Activated CD8-positive, alpha-beta T cell treated with anti-CD3 and anti-CD28 coated beads for 36 hours (primary cell): ENCODE measurements around the gene CAV1. TPM values are rescaled to one million over a fixed set of nuclear protein-coding genes. Genes with fewer than 3 reads are reported as not detected.
A peak's percentile ranks its signal among the peaks of the same experiment; 100 is the strongest.

Experiments used
- ATAC-seq: fragments of 200-7000 bp; cut with Tn5 transposase; one replicate; pipeline ENCODE4 v1.10.0; 2021; ENCODE audit warnings: mild to moderate bottlenecking, moderate library complexity
- CTCF ChIA-PET: fragments of 350-600 bp; sonication (Branson Sonifier 250); formaldehyde crosslinking; loops from one replicate; lab custom pipeline; 2021; ENCODE audit warnings: antibody characterized with exemption; lab: Charles Lee
- POLR2A ChIA-PET: fragments of 350-600 bp; sonication (Branson Sonifier 250); formaldehyde crosslinking; loops from one replicate; lab custom pipeline; 2021; ENCODE audit warnings: antibody characterized with exemption; lab: Charles Lee
- DNase-seq: peaks from one replicate; pipeline ENCODE4 v3.0.0-alpha.2; 2020
- H3K27ac Mint-ChIP-seq: one replicate; pipeline ENCODE4 v1.8.0; 2021; ENCODE audit warnings: mild to moderate bottlenecking, mixed read lengths
- H3K27me3 Mint-ChIP-seq: one replicate; pipeline ENCODE4 v1.8.0; 2021; ENCODE audit warnings: mixed read lengths
- H3K36me3 Mint-ChIP-seq: one replicate; pipeline ENCODE4 v1.8.0; 2021; ENCODE audit warnings: low read depth, mixed read lengths
- H3K4me1 Mint-ChIP-seq: one replicate; pipeline ENCODE4 v1.8.0; 2021; ENCODE audit warnings: low read depth, mixed read lengths
- H3K4me3 Mint-ChIP-seq: one replicate; pipeline ENCODE4 v1.8.0; 2021; ENCODE audit warnings: mild to moderate bottlenecking, moderate library complexity, mixed read lengths
- H3K9me3 Mint-ChIP-seq: one replicate; pipeline ENCODE4 v1.8.0; 2021; ENCODE audit warnings: mixed read lengths
- CTCF ChIP-seq: fragments of 200-600 bp; IDR thresholded peaks from one replicate; pipeline ENCODE4 v1.8.0; 2022; ENCODE audit warnings: antibody characterized with exemption, mild to moderate bottlenecking
- intact Hi-C: fragments of 100-400 bp; cut with micrococcal nuclease; formaldehyde crosslinking; loops from one replicate; pipeline ENCODE4 v1.10.0; 2022
- total RNA-seq, 2 experiments: library from RNA; stranded (reverse); gene quantifications; one replicate each; pipeline ENCODE4 v1.2.3, GENCODE V29; 2021

CAV1 gene
- total RNA-seq, 2 experiments from 2014 or later = 0.18 to 0.74 TPM

DNA sequence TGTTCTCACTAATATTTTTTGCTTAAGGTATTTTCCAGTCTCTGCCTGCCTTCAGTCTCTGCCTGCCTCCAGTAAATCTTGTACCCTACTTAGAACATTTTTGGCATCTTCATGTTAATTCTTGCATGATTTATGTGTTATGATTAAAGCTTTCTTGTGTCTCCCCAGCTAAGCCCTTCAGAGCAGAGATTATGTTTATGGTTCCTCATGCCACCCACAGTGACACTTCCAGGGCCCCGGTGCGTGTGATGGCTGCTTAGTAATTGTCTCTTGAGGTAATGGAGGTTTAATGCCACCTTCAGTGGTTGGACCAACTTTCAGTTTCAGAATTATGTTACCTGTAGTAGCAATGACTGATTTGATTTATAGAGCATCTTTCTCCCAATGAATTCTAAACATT, 76.6 kb downstream of the CAV1 start:
- H3K4me1 Mint-ChIP-seq = peaks cover 10% of the 10 kb centered on the region
- CTCF ChIA-PET = interaction anchor here (1.2 to 4.7 kb wide), 3 partner anchors 10 to 76 kb away, joined by 3 to 33 read pairs (median 4); no protein-coding TSS in a partner anchor
- H3K36me3 Mint-ChIP-seq = no peaks in the 10 kb centered on the region
- POLR2A ChIA-PET = interaction anchor here (0.6 kb wide), 1 partner anchor 216 kb away, joined by 3 read pairs; no protein-coding TSS in a partner anchor
- H3K9me3 Mint-ChIP-seq = no peaks in the 10 kb centered on the region
- DNase-seq (peak; percentile 51), ATAC-seq (peak; percentile 68)
- peaks cover 10% of the 10 kb centered on the region for H3K27me3 Mint-ChIP-seq
- intact Hi-C loops = no loop called here
- H3K27ac Mint-ChIP-seq = no peak overlapping the region
- no peak overlapping the region for H3K4me3 Mint-ChIP-seq
- no peak for TF ChIP-seq CTCF

DNA sequence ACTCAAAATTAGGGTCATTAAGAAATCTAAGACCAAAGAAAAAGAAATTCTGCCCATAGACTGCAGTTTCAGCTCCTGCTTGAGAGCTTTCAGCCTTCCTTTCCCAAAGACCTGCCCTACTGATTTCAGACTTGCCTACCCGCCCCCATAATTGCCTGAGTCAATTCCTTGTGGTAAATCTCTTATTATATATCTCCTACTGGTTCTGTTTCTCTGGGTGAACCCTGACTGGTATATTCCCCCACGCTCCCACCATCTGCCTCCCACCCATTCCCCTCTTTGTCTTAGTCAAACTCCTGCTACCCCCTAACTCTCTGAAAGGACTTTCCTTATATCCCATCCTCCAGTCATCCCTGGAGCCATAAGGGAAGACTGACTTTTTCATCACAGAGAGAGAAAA, 82.5 kb downstream of the CAV1 start:
- intact Hi-C loops = no loop called here
- Mint-ChIP-seq H3K9me3 (no peaks in the 10 kb centered on the region), H3K27ac (no peak overlapping the region), H3K4me1 (no peaks in the 10 kb centered on the region), H3K4me3 (no peak overlapping the region), H3K36me3 (no peaks in the 10 kb centered on the region), H3K27me3 (peaks cover 20% of the 10 kb centered on the region)
- TF ChIP-seq CTCF = no peak
- DNase-seq (no peak), ATAC-seq (no peak)
- ChIA-PET POLR2A (no interaction called here), CTCF (interaction anchor here (1.2 to 1.5 kb wide), 2 partner anchors 13 to 18 kb away, joined by 3 read pairs; no protein-coding TSS in a partner anchor)

DNA sequence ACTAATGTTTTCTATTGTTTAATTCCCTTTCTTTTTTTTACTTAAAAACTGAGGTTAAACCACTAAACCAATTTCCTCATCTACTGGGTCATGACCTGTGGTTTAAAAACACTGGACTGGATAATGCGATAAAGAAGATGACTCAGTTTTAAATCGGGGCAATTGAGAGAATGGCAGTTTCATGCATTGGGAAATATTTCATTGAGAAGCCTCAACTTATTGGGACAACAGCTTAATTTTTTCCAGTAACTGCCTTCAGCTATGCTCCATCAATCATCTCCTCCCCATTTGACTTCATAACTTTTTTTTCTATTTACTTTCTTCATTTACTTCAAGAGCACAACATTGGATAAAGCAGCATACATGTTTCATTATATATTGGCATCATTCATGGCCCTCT, 85.4 kb downstream of the CAV1 start:
- TF ChIP-seq CTCF = no peak
- peaks cover 28% of the 10 kb centered on the region for H3K27me3 Mint-ChIP-seq
- no peak for ATAC-seq
- no peaks in the 10 kb centered on the region for H3K9me3 Mint-ChIP-seq
- H3K4me3 Mint-ChIP-seq = no peak overlapping the region
- CTCF ChIA-PET = no interaction called here
- intact Hi-C loops = no loop called here
- no peak for DNase-seq
- POLR2A ChIA-PET = no interaction called here
- H3K36me3 Mint-ChIP-seq = no peaks in the 10 kb centered on the region
- H3K4me1 Mint-ChIP-seq = no peaks in the 10 kb centered on the region
- no peak overlapping the region for H3K27ac Mint-ChIP-seq

DNA sequence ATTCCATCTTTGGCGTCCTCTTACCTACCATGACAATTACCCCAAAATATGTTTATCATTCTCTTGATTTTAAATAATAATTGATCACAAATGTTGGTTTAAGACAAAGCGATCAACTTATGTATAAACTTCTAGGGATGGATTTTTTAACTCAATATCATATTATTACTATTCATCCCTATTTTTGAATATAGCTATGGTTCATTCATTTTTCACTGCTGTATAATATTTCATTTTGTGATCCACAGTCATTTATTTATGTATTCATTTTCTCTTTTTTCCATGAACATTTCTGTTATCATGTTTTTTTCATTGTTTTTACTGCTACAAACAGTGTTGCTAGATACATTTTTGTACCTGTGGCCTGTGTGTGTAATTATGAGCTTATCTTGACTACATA, 85.9 kb downstream of the CAV1 start:
- ChIA-PET CTCF (no interaction called here), POLR2A (no interaction called here)
- Mint-ChIP-seq H3K9me3 (no peaks in the 10 kb centered on the region), H3K4me1 (no peaks in the 10 kb centered on the region), H3K36me3 (no peaks in the 10 kb centered on the region), H3K4me3 (no peak overlapping the region), H3K27ac (no peak overlapping the region), H3K27me3 (peaks cover 28% of the 10 kb centered on the region)
- DNase-seq = no peak
- TF ChIP-seq CTCF = no peak
- no peak for ATAC-seq
- intact Hi-C loops = no loop called here

Other genes with a start within 250 kb of the CAV1 start
- not detected for gene CAV2, start 25.3 kb upstream of the CAV1 start, total RNA-seq
- under 1 TPM; 0.16 to 0.27 TPM for gene MET, start 147.2 kb downstream of the CAV1 start, total RNA-seq